ENCODE results near the gene EXOC1. TPM values are rescaled to one million over a fixed set of nuclear protein-coding genes. Genes with fewer than 3 reads are reported as not detected.

Gene EXOC1
- total RNA-seq, 1 donor from 2014 or later, result 20.4 TPM

GRCh38 chr4:55884851-55885219 is 31.4 kb downstream of the EXOC1 start:
- no peaks in the 10 kb centered on the region for H3K4me1 Mint-ChIP-seq (ENCODE audit: low read depth)
- no peaks in the 10 kb centered on the region for H3K9me3 Mint-ChIP-seq
- DNase-seq (ENCODE audit: low spot score), result no peak
- intact Hi-C loops (cut with micrococcal nuclease), result no loop called here
- no peak overlapping the region for H3K27ac Mint-ChIP-seq
- H3K27me3 Mint-ChIP-seq (ENCODE audit: low read depth), result no peaks in the 10 kb centered on the region
- no peak overlapping the region for H3K4me3 Mint-ChIP-seq (ENCODE audit: low read depth)
- peaks cover 21% of the 10 kb centered on the region for H3K36me3 Mint-ChIP-seq (ENCODE audit: low read depth)

- intact Hi-C loops (cut with micrococcal nuclease), result no loop called here
- peaks cover 2% of the 10 kb centered on the region for H3K4me1 Mint-ChIP-seq (ENCODE audit: low read depth)
- no peaks in the 10 kb centered on the region for H3K9me3 Mint-ChIP-seq
- H3K4me3 Mint-ChIP-seq (ENCODE audit: low read depth), result no peak overlapping the region
- no peak overlapping the region for H3K27ac Mint-ChIP-seq
- no peak for DNase-seq (ENCODE audit: low spot score)
- no peaks in the 10 kb centered on the region for H3K27me3 Mint-ChIP-seq (ENCODE audit: low read depth)
- peaks cover 21% of the 10 kb centered on the region for H3K36me3 Mint-ChIP-seq (ENCODE audit: low read depth)
These were observed 34.1 kb downstream of the EXOC1 start for GRCh38 chr4:55887594-55887993.

DNA sequence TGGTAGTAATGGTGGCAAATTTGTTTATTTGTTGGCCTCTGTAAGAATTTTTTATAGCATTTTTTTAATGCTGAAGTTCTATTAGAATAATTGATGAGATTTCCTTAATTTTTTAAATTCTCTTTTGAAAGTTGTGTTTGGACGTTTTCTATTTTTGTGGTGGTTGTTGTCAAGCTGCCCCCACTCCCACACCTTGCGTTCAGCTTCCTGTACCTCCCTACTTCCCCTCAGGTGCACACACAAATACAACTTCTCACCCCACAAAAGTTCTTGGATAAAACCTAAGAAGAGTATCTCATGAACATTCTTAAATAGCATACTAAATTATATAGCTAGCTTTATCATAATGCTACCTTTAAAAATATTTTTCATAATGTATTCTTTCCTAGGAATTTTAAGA is 38.7 kb downstream of the EXOC1 start:
- H3K4me1 Mint-ChIP-seq (ENCODE audit: low read depth), result peaks cover 2% of the 10 kb centered on the region
- no peak overlapping the region for H3K4me3 Mint-ChIP-seq (ENCODE audit: low read depth)
- peak overlapping the region; percentile 42 for H3K27ac Mint-ChIP-seq
- DNase-seq (ENCODE audit: low spot score), result no peak
- H3K27me3 Mint-ChIP-seq (ENCODE audit: low read depth), result no peaks in the 10 kb centered on the region
- H3K36me3 Mint-ChIP-seq (ENCODE audit: low read depth), result peaks cover 44% of the 10 kb centered on the region
- intact Hi-C loops (cut with micrococcal nuclease), result no loop called here
- no peaks in the 10 kb centered on the region for H3K9me3 Mint-ChIP-seq

GRCh38 chr4:55896622-55897021 is 43.2 kb downstream of the EXOC1 start:
- peaks cover 2% of the 10 kb centered on the region for H3K4me1 Mint-ChIP-seq (ENCODE audit: low read depth)
- H3K36me3 Mint-ChIP-seq (ENCODE audit: low read depth), result peaks cover 40% of the 10 kb centered on the region
- H3K9me3 Mint-ChIP-seq, result no peaks in the 10 kb centered on the region
- H3K4me3 Mint-ChIP-seq (ENCODE audit: low read depth), result no peak overlapping the region
- no peak overlapping the region for H3K27ac Mint-ChIP-seq
- intact Hi-C loops (cut with micrococcal nuclease), result no loop called here
- DNase-seq (ENCODE audit: low spot score), result no peak
- no peaks in the 10 kb centered on the region for H3K27me3 Mint-ChIP-seq (ENCODE audit: low read depth)

GRCh38 chr4:55902677-55903076 is 49.2 kb downstream of the EXOC1 start:
- Mint-ChIP-seq H3K27ac (no peak overlapping the region), H3K27me3 (ENCODE audit: low read depth) (no peaks in the 10 kb centered on the region), H3K4me1 (ENCODE audit: low read depth) (peaks cover 24% of the 10 kb centered on the region), H3K9me3 (no peaks in the 10 kb centered on the region), H3K4me3 (ENCODE audit: low read depth) (no peak overlapping the region), H3K36me3 (ENCODE audit: low read depth) (peaks cover 45% of the 10 kb centered on the region)
- DNase-seq (ENCODE audit: low spot score), result no peak
- intact Hi-C loops (cut with micrococcal nuclease), result no loop called here

DNA sequence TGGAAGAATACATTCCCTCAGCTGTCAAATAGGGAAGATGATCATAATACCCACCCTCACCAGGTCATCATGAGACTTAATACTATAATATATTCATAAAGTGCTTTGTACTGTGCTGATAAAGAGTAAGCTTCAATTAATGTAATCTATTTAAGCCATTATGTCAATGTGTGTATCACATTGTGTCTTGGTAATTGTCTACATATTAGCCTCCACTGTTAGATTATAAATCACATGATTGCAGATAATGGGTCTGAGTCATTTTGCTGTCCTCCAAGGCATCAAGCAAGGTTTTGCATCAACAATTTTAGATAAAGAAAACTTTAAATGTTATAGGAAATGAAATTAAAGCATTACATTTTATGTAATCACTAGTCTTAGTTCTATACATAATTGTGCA is 50.1 kb downstream of the EXOC1 start:
- Mint-ChIP-seq H3K4me1 (ENCODE audit: low read depth) (peaks cover 24% of the 10 kb centered on the region), H3K27ac (no peak overlapping the region), H3K9me3 (no peaks in the 10 kb centered on the region), H3K36me3 (ENCODE audit: low read depth) (peaks cover 45% of the 10 kb centered on the region), H3K27me3 (ENCODE audit: low read depth) (no peaks in the 10 kb centered on the region), H3K4me3 (ENCODE audit: low read depth) (no peak overlapping the region)
- DNase-seq (ENCODE audit: low spot score), result no peak
- intact Hi-C loops (cut with micrococcal nuclease), result no loop called here

DNA sequence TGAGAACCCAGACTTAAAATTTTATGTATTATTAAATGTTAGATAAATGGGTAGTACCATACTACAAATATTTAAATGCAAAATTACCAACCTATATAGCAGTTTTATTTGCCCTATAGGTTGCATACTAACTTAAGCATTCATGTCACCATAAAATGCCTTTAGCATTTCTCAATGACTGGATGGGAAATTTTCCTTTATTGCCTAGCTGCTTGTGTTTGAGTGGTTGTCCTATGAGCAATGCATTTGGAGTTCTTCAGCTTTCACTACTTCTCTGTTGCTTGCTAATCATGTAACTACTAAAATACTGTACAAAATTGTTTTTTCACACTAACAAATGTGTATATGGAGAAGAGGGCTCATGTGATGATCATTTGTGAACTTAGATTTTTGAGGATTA is 51.1 kb downstream of the EXOC1 start:
- intact Hi-C loops (cut with micrococcal nuclease), result no loop called here
- Mint-ChIP-seq H3K27me3 (ENCODE audit: low read depth) (no peaks in the 10 kb centered on the region), H3K4me1 (ENCODE audit: low read depth) (peaks cover 24% of the 10 kb centered on the region), H3K4me3 (ENCODE audit: low read depth) (no peak overlapping the region), H3K27ac (no peak overlapping the region), H3K36me3 (ENCODE audit: low read depth) (peaks cover 40% of the 10 kb centered on the region), H3K9me3 (no peaks in the 10 kb centered on the region)
- DNase-seq (ENCODE audit: low spot score), result no peak

DNA sequence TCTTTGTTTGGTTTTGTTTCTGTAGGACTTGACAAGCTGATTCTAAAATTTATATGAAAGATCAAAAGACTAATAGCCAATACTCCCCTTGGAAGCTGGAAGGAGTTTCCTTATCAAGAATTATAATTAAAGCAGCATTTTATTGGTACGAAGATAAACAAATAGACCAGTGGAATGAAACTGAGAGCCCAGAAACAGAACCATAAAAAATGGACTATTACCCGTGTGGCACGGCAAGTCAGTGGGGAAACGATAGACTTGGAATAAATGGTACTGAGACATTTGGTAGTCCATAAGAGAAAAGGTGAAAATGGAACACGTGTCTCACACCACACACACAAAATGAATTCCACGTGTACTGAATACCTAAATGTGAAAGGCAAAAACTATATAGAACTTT is 52.9 kb downstream of the EXOC1 start:
- Mint-ChIP-seq H3K9me3 (no peaks in the 10 kb centered on the region), H3K36me3 (ENCODE audit: low read depth) (peaks cover 34% of the 10 kb centered on the region), H3K27ac (no peak overlapping the region), H3K4me3 (ENCODE audit: low read depth) (no peak overlapping the region), H3K27me3 (ENCODE audit: low read depth) (no peaks in the 10 kb centered on the region), H3K4me1 (ENCODE audit: low read depth) (peaks cover 24% of the 10 kb centered on the region)
- intact Hi-C loops (cut with micrococcal nuclease), result no loop called here
- DNase-seq (ENCODE audit: low spot score), result no peak

DNA sequence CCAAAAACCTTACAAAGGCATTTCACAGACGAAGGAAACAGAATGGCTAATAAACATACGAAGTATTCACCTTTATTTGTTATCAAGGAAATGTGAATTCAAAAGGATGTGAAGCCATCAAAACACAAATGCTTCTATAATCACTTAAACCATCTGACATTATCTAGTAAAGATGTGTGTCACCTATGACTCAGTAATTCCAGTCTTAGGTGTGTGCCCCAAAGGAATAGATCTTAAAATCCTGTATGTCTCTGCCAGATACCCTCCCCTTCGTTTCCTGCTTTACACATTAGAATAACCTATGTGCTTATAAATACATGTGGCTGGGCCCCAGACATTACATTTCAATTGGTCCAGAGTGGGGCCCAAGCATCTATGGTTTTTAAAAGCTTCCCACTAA is 53.5 kb downstream of the EXOC1 start:
- Mint-ChIP-seq H3K36me3 (ENCODE audit: low read depth) (peaks cover 34% of the 10 kb centered on the region), H3K9me3 (no peaks in the 10 kb centered on the region), H3K4me3 (ENCODE audit: low read depth) (no peak overlapping the region), H3K4me1 (ENCODE audit: low read depth) (peaks cover 24% of the 10 kb centered on the region), H3K27ac (peak overlapping the region; percentile 46), H3K27me3 (ENCODE audit: low read depth) (no peaks in the 10 kb centered on the region)
- intact Hi-C loops (cut with micrococcal nuclease), result loop anchor here (1.0 kb wide), 2 partner anchors 41 to 54 kb away; partner anchors contain the start of genes CEP135 and EXOC1
- no peak for DNase-seq (ENCODE audit: low spot score)

- intact Hi-C loops (cut with micrococcal nuclease), result loop anchor here (1.0 kb wide), 2 partner anchors 41 to 54 kb away; partner anchors contain the start of genes CEP135 and EXOC1
- Mint-ChIP-seq H3K27me3 (ENCODE audit: low read depth) (no peaks in the 10 kb centered on the region), H3K9me3 (no peaks in the 10 kb centered on the region), H3K4me3 (ENCODE audit: low read depth) (no peak overlapping the region), H3K4me1 (ENCODE audit: low read depth) (peaks cover 24% of the 10 kb centered on the region), H3K27ac (no peak overlapping the region), H3K36me3 (ENCODE audit: low read depth) (peaks cover 29% of the 10 kb centered on the region)
- DNase-seq (ENCODE audit: low spot score), result no peak
These were observed 54.0 kb downstream of the EXOC1 start for GRCh38 chr4:55907469-55907868.

DNA sequence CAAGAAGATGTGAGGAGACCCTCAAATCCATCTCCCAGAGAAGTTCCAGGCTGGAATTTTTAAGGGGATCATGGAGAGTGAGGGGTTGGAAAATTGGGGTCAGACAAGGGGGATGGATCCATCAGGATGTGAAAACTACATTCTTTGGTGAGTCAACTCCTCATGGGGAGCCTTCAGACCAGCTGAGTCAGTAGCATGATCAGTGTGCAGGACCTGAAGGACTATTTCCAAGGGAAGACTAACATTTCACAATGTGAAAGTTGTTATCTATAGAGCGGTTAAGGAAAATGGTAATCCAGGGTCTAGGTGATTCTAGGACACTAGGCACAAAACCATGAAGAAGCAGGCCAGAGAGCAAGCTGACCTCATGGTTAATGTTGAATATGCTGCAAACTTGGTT is 56.7 kb downstream of the EXOC1 start:
- intact Hi-C loops (cut with micrococcal nuclease), result no loop called here
- no peaks in the 10 kb centered on the region for H3K9me3 Mint-ChIP-seq
- H3K4me3 Mint-ChIP-seq (ENCODE audit: low read depth), result no peak overlapping the region

DNA sequence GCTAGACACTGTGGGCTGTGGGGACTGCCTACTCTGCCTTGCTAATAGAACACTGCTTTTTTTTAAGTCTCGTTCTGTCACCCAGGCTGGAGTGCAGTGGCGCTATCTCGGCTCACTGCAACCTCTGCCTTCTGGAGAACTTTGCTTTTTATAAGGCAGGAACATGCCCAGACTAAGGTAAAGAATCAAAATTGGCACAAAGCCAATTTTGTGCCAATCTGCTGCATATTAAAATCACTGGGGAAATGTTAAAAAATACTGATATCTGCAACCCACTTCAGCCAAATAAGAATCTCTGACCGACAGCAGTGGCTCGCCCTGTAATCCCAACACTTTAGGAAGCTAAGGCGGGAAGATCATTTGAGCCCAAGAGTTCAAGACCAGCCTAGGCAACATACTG is 58.8 kb downstream of the EXOC1 start:
- Mint-ChIP-seq H3K4me1 (ENCODE audit: low read depth) (peaks cover 4% of the 10 kb centered on the region), H3K27me3 (ENCODE audit: low read depth) (no peaks in the 10 kb centered on the region), H3K4me3 (ENCODE audit: low read depth) (no peak overlapping the region), H3K9me3 (no peaks in the 10 kb centered on the region), H3K36me3 (ENCODE audit: low read depth) (no peaks in the 10 kb centered on the region), H3K27ac (no peak overlapping the region)
- DNase-seq (ENCODE audit: low spot score), result no peak
- intact Hi-C loops (cut with micrococcal nuclease), result no loop called here

More for the DNA sequence above, 56.7 kb downstream of the EXOC1 start:
- Mint-ChIP-seq H3K4me1 (ENCODE audit: low read depth) (peaks cover 17% of the 10 kb centered on the region), H3K36me3 (ENCODE audit: low read depth) (peaks cover 11% of the 10 kb centered on the region), H3K27ac (no peak overlapping the region), H3K27me3 (ENCODE audit: low read depth) (no peaks in the 10 kb centered on the region)
- no peak for DNase-seq (ENCODE audit: low spot score)

GRCh38 chr4:55920571-55920970 is 67.1 kb downstream of the EXOC1 start:
- no peak for DNase-seq (ENCODE audit: low spot score)
- Mint-ChIP-seq H3K27ac (no peak overlapping the region), H3K27me3 (ENCODE audit: low read depth) (no peaks in the 10 kb centered on the region), H3K4me1 (ENCODE audit: low read depth) (no peaks in the 10 kb centered on the region), H3K36me3 (ENCODE audit: low read depth) (no peaks in the 10 kb centered on the region), H3K4me3 (ENCODE audit: low read depth) (no peak overlapping the region), H3K9me3 (no peaks in the 10 kb centered on the region)
- intact Hi-C loops (cut with micrococcal nuclease), result no loop called here

DNA sequence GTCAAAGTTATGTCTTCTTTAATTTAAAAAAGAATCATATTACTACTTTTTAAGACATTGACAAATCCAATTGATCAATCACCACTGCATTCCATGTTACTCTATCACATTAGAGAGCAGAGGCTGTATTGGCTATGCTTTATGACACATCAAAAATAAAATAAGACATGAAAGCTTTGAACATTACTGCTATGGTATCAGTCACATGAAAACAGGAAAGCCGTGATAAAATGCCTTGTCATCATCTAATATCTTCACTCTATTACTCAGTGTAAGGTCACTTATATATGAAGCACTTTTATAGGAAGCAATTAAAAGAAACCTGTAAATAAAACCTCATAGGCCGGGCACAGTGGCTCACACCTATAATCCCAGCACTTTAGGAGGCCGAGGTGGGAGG is 67.6 kb downstream of the EXOC1 start:
- Mint-ChIP-seq H3K27me3 (ENCODE audit: low read depth) (no peaks in the 10 kb centered on the region), H3K4me1 (ENCODE audit: low read depth) (no peaks in the 10 kb centered on the region), H3K27ac (no peak overlapping the region), H3K36me3 (ENCODE audit: low read depth) (no peaks in the 10 kb centered on the region), H3K4me3 (ENCODE audit: low read depth) (no peak overlapping the region), H3K9me3 (no peaks in the 10 kb centered on the region)
- intact Hi-C loops (cut with micrococcal nuclease), result no loop called here
- no peak for DNase-seq (ENCODE audit: low spot score)
